NOMO-1 treated with dmso at 0.1 percent for 144 hours (cell line): ENCODE data around the gene ATP6V1A.

Experiments used
- DNase-seq: peaks from one replicate; lab custom pipeline; 2025; ENCODE audit not compliant: unreplicated experiment; lab: John Stamatoyannopoulos, UW

ATP6V1A gene

DNA sequence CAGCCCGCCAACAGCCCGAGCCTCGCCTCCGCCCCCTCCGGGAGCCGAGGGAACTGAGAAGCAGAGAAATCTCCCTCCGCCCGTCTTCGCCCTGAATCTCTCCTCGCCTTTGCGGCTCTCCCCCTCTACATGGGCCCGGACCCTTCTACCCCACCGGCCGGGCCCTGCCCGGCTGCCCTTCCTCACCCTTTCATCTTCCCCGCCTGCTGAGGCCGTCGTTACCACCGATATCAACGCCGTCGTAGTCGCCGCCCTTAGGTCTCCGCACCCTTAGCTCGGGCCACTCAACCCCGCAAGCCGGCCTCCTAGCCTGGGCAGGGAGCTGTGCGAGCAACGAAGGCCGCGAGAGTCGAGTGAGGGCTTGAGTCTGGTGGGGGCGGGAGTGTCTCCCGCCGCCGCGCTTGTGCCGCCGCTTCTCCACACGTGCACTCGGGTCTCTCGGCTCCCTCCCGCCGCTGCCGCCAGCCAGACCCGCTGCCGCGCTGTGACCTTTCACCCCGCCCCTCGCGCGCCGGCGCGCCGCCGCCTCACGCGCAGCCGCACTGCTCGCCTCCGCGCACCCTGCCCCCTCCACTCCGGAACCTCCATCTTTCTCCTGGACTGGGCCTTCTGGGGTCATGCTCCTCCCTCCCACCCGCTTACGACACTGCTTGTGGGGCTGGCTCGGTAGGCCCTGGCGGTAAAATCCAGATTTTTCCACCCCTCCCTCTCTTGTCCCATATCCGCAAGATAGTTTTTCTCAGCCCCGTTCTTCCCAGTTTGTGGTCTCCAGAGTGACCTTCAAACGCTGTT is 883 bp upstream of the ATP6V1A start, which contains the start of gene NAA50:
TSS of gene NAA50 (minus strand) at position 494 of the 792 bp plus-strand sequence. CDS start at position 194, 300 bp downstream.
- DNase-seq, result peak; percentile 97

GRCh38 chr3:113747283-113748046 is 630 bp downstream of the ATP6V1A start:
- DNase-seq, result no peak

DNA sequence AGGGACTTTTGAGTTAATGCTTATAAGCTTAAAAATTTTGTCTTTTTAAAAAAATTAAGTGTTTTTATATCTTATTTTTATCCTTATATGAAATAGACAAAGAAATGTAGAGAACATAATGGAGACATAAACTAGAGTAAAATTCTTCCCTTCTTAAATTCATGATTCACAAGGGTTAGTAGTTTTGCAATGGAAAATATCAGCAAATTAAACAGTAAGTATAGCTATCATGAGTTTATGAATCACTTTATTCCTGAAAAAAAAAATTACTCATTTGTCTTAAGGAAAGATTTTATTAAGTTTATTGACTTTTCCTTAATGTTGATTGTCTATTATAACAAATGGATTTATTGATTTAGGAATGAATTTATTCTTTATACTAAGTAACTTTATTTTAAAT is 4.3 kb downstream of the ATP6V1A start:
- DNase-seq, result no peak

DNA sequence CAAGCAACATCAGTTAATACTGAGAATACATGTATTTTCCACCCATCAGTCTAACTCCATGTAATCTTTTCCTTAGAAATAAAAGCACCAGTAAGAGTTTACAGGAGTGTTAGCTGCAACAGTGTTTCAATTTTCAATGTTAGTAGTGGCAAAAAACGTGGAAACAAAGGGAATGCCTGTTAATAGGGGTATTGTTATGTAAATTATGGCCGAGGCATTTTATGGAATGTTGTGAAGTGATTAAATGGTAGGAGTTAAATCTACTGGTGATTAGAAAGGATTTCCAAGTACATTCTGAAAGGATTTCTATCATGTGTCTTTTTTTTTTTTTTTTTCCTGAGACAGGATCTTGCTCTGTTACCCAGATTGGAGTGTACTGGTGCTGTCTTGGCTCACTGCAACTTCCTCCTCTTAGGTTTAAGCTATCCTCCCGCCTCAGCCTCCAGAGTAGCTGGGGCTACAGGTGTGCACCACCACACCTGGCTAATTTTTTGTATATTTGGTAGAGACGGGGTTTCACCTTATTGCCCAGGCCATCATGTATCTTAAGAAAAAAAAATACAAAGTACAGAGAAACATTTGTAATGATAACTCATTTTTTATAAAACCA is 6.6 kb downstream of the ATP6V1A start:
- no peak for DNase-seq

DNA sequence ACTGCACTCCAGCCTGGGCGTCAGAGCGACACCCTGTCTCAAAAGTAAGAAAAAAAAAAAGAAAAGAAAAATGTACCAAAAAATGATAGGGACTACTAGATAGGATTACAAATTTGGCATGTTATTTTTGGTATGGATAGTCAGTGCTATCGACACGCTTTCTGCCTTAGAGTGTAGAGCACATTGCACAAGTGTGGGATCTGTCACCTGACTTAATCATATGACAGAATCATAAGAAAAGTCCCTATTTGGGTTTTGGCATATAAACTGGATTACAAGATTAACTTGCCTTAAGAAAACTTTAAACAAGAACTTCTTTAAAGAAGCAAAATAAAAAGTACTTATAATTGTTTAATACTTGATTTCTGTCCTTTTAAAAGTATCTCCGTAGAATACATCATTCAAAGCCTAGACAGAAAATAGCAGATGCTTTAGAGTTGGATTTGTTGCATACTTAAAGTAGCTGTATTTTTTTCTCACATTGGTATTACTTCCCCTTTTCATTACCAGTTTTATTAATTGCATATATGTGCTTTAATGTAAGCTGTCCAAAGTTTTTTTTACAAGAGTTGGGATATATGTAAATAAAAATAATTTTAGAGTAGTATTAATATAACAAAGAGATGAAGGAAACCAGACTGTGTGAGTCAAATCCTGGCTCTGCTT is 7.8 kb downstream of the ATP6V1A start:
- DNase-seq, result no peak

DNA sequence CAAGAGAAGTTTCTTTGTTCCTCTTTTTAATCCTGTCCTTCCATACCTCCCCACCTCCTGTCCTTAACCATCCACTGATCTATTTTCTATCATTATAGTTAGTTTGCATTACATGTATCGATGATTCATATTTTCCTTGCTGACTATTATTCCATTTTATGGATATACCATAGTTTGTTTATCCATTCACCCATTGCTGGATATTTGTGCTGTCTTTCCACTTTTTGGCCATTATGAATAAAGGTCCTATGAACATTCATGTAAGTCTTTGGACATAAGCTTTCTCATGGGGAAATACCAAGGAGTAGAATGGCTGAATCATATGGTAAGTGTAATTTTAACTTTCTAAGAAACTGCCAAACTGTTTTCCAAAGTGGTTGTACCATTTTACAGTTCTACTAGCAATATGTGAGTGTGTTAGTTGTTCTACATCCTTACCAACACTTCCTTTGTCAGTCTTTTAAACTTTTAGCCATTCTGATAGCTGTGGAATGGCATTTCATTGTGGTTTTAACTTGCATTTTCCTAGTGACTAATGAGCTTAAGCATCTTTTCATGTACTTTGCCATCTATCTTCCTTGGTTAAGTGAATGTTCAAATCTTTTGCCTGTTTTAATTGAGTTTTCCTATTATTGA is 11.7 kb downstream of the ATP6V1A start:
- DNase-seq, result no peak

DNA sequence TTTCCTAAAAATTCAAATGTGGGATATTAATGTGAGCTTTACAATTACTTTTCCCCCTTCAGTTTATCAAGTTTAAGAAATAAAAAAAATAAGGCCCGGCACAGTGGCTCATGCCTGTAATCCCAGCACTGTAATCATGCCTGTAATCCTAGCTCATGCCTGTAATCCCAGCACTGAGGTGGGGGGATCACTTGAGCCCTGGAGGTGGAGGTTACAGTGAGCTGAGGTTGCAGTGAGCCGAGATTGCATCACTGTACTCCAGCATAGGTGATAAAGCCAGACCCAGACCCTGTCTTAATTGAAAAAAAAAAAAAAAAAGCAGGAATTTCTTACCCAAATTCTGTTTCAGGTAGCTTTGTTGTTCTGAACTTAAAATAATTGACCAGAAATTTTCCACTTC is 17.9 kb downstream of the ATP6V1A start:
- no peak for DNase-seq

- DNase-seq, result no peak
Observed at GRCh38 chr3:113769551-113769950, 22.7 kb downstream of the ATP6V1A start.

DNA sequence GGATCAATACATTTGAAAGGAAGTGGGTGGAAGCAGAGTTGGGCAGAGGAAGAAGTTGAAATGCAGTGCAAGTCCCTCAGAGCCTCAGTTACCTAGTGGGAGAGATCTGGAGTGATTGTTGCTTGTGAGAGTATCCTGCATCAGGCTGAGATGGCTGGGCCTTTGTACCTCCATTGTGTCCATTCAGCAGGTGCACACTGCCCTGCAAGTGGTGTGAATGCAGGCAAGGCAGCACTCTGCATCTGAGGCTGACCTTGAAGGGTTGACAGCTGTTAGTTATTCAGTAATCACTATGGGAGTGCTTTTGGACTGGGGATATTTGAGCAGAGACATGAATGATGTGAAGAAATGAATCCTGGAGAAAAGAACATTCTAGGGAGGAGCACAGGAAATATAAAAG is 25.2 kb downstream of the ATP6V1A start:
- no peak for DNase-seq

GRCh38 chr3:113773381-113773780 is 26.5 kb downstream of the ATP6V1A start:
- no peak for DNase-seq

- DNase-seq, result no peak
Observed at GRCh38 chr3:113775516-113775915, 28.7 kb downstream of the ATP6V1A start.

- DNase-seq, result no peak
Observed at GRCh38 chr3:113776564-113776963, 29.7 kb downstream of the ATP6V1A start.

- DNase-seq, result peak; percentile 5
Observed at GRCh38 chr3:113783463-113783862, 36.6 kb downstream of the ATP6V1A start.

- DNase-seq, result no peak
Observed at GRCh38 chr3:113783980-113784379, 37.1 kb downstream of the ATP6V1A start.

DNA sequence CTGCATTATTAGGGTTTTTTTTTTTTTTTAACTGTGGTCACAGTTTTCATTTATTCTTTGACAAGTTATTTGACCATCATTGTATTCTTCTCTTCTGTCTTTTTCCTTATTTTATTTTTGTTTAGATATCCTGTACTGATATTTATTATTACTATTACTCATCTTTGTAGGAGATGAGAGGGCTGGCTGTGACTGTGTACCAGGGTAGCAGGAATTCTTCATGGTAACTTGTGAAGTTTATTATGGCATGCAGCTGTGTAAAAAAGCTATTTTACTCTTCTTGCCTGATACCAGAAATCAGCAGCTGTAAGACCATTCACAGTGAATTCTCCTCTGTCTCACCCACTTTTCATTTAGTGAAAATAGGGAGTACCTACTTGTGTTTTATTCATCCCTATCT is 44.5 kb downstream of the ATP6V1A start:
- no peak for DNase-seq

GRCh38 chr3:113794526-113794925 is 47.7 kb downstream of the ATP6V1A start:
- no peak for DNase-seq

DNA sequence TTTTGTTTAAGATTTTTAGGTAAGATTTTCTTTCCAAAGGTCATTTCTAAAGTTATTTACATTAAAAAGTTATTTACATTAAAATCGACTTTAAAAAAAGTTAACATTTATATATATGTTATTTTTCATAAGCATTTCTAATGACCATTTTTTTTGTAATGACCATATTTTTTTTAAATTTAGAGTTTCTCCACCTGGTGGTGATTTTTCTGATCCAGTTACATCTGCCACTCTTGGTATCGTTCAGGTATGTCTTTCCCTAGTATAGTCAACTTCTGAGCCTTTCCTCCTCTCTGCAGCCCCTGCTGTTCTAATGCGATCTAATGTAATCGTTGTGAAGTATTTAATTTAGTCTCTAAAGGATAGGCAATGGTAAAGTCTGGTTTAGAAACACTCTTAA is 48.9 kb downstream of the ATP6V1A start:
- no peak for DNase-seq

GRCh38 chr3:113802795-113803455 is 56.1 kb downstream of the ATP6V1A start:
- DNase-seq, result no peak

DNA sequence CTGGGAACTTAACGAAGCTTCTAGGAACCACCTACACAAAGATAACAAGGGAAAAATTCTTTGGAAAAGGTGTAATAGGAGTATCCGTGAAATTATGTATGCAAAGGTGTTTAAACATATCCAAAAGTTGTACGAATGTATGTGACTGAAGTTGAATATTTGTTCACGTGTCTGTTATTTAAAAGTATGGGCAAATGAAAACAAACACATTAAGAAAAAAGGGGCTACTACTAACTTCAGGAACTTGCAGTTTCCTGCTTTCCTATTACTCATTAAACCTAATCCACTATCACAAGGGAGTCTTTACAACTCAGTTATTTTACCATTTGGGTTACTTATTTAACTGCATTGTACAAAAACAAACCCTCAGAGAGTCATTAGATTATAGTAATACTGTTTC is 57.8 kb downstream of the ATP6V1A start:
- DNase-seq, result no peak

- no peak for DNase-seq
Observed at GRCh38 chr3:113805249-113805648, 58.4 kb downstream of the ATP6V1A start.
